Upper lobe of left lung (tissue), 6 donors: Measurements from ENCODE around the gene LSR. TPM values are rescaled to one million over a fixed set of nuclear protein-coding genes. Genes with fewer than 3 reads are reported as not detected.

Experiments
- ATAC-seq, 2 donors: fragments of 200-7000 bp; cut with Tn5 transposase; one replicate each; pipeline ENCODE4 v1.9.1; 2022; ENCODE audit warnings: mild to moderate bottlenecking in 2 of 2, moderate library complexity in 2 of 2; ENCODE audit not compliant: low FRiP score in 2 of 2
- DNase-seq, 2 donors: peaks; one replicate each; pipeline ENCODE4 v3.0.0-alpha.2; 2019 to 2020
- H3K27ac ChIP-seq, 4 donors: fragments of 200-600 bp; sonication (generic); one replicate each; pipeline ENCODE4 v1.5.1; 2016 to 2019
- H3K27me3 ChIP-seq, 4 donors: fragments of 200-600 bp; sonication (generic); one replicate each; pipeline ENCODE4 v1.5.1; 2017 to 2019
- H3K36me3 ChIP-seq, 4 donors: fragments of 200-600 bp; sonication (generic); one replicate each; pipeline ENCODE4 v1.5.1; 2016 to 2019
- H3K4me1 ChIP-seq, 4 donors: fragments of 200-600 bp; sonication (generic); one replicate each; pipeline ENCODE4 v1.5.1; 2018 to 2019
- H3K4me3 ChIP-seq, 4 donors: fragments of 200-600 bp; sonication (generic); one replicate each; pipeline ENCODE4 v1.5.1; 2017 to 2019; ENCODE audit warnings: mild to moderate bottlenecking in 2 of 4, moderate library complexity in 1 of 4
- H3K9me3 ChIP-seq, 4 donors: fragments of 200-600 bp; sonication (generic); one replicate each; pipeline ENCODE4 v1.5.1; 2018 to 2019
- EP300 ChIP-seq, 4 donors: sonication (generic); formaldehyde crosslinking; IDR thresholded peaks; one replicate each; pipeline ENCODE4 v1.5.1; 2017; ENCODE audit warnings: antibody characterized with exemption in 4 of 4, control low read depth in 2 of 4
- POLR2A ChIP-seq, 4 donors: fragments of 450-650 bp; IDR thresholded peaks; one replicate each; pipeline ENCODE4 v1.5.1; 2016 to 2017; ENCODE audit warnings: antibody characterized with exemption in 4 of 4, mild to moderate bottlenecking in 2 of 4
- POLR2AphosphoS5 ChIP-seq, 2 donors: sonication (generic); formaldehyde crosslinking; IDR thresholded peaks; one replicate each; pipeline ENCODE4 v1.5.1; 2017; ENCODE audit warnings: antibody characterized with exemption in 2 of 2
- WGBS, 2 donors: methylation state at CpG; one replicate each; pipeline ENCODE4 v1.1.5; 2017 to 2018; 5-methylcytosine and 5-hydroxymethylcytosine counted together
- total RNA-seq, 6 donors: library from RNA; depleted of rRNA in 4 of 6; stranded (reverse); fragments of >200 nt in 4 of 6; gene quantifications; one replicate each; pipeline versions ENCODE4 v1.1.0 to v1.2.1, GENCODE V29; 2016 to 2021
- TF ChIP-seq, protein P1 (sequence below), 6 experiments: fragments of 450-650 bp in 4 of 6; fragments of 200-600 bp in 2 of 6; sonication (generic) in 2 of 6; IDR thresholded peaks; one replicate each; pipeline ENCODE4 v1.5.1; 2016 to 2019; ENCODE audit warnings: antibody characterized with exemption in 6 of 6
- donor health status: DM: no; HTN: no; CAD: no; lungs with moderate emphysema.
- donor health status: DM: no; HTN: yes; CAD: no; lungs with severe emphysema.

The LSR gene
- total RNA-seq, 6 donors from 2014 or later, result 54.5 to 151 (median 76.5) TPM

GRCh38 chr19:35260694-35261304 is 12.0 kb downstream of the LSR start:
- Histone ChIP-seq H3K4me3 (no peak overlapping the region), H3K36me3 (peaks cover 3 to 19% (median 4%) of the 10 kb centered on the region in 4 donors), H3K27me3 (no peaks in the 10 kb centered on the region), H3K4me1 (peaks cover 10 to 15% (median 14%) of the 10 kb centered on the region in 4 donors), H3K9me3 (no peaks in the 10 kb centered on the region), H3K27ac (no peak overlapping the region)
- TF ChIP-seq POLR2A (IDR thresholded peaks at IDR 0.05) (no peak), EP300 (IDR thresholded peaks at IDR 0.05) (no peak), POLR2AphosphoS5 (IDR thresholded peaks at IDR 0.05) (no peak)
- TF ChIP-seq, protein P1, sequence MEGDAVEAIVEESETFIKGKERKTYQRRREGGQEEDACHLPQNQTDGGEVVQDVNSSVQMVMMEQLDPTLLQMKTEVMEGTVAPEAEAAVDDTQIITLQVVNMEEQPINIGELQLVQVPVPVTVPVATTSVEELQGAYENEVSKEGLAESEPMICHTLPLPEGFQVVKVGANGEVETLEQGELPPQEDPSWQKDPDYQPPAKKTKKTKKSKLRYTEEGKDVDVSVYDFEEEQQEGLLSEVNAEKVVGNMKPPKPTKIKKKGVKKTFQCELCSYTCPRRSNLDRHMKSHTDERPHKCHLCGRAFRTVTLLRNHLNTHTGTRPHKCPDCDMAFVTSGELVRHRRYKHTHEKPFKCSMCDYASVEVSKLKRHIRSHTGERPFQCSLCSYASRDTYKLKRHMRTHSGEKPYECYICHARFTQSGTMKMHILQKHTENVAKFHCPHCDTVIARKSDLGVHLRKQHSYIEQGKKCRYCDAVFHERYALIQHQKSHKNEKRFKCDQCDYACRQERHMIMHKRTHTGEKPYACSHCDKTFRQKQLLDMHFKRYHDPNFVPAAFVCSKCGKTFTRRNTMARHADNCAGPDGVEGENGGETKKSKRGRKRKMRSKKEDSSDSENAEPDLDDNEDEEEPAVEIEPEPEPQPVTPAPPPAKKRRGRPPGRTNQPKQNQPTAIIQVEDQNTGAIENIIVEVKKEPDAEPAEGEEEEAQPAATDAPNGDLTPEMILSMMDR (IDR thresholded peaks at IDR 0.05), result no peak
- WGBS, 2 donors, result 83 to 89% methylated on average over 10 of the region's 10 CpGs
- DNase-seq (no peak), ATAC-seq (no peak)

DNA sequence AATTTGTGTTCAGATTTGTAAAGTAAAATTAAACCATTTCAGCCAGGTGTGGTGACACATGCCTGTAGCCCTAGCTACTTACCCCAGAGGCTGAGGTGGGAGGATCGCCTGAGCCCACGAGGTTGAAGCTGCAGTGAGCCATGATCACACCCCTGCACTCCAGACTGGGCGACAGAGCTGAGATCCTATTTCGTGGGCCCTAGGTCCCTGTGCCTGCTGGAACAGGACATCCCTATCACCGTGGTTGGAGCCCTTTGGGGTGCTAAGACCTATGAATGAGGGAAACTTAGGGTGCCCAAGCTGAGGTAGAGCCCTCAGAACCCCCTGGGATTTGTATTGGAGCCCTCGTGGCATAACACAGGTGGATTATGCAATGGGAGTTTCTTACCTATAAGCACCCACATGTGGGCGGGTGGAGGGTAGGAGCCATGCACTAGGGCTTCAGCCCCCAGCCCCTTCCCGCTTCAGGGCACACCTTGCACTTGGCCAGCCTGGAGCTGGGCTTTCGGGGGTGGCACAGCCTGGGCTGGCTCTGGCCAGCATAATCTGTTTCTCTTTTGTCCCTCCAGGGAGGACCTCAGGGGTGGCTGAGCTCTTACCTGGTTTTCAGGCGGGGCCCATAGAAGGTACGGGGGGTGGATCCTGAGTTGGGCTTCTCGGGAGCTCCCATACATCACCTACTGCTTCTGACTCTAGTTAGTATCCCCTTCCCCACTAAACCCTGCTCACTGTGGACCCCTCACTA is 12.7 kb downstream of the LSR start:
- no peak overlapping the region for H3K4me3 ChIP-seq
- no peak for TF ChIP-seq POLR2A (IDR thresholded peaks at IDR 0.05)
- TF ChIP-seq EP300 (IDR thresholded peaks at IDR 0.05), result no peak
- TF ChIP-seq, protein P1 (IDR thresholded peaks at IDR 0.05), result no peak
- TF ChIP-seq POLR2AphosphoS5 (IDR thresholded peaks at IDR 0.05), result no peak
- no peaks in the 10 kb centered on the region for H3K9me3 ChIP-seq
- WGBS, 2 donors, result 70 to 79% methylated on average over 4 to 11 of the region's 12 CpGs
- H3K27ac ChIP-seq, result no peak overlapping the region
- H3K27me3 ChIP-seq, result no peaks in the 10 kb centered on the region
- peaks cover 3 to 19% (median 4%) of the 10 kb centered on the region in 4 donors for H3K36me3 ChIP-seq
- DNase-seq (peak in 1 of 2 donors; percentile 41), ATAC-seq (no peak)
- peaks cover 14 to 22% (median 20%) of the 10 kb centered on the region in 4 donors for H3K4me1 ChIP-seq

DNA sequence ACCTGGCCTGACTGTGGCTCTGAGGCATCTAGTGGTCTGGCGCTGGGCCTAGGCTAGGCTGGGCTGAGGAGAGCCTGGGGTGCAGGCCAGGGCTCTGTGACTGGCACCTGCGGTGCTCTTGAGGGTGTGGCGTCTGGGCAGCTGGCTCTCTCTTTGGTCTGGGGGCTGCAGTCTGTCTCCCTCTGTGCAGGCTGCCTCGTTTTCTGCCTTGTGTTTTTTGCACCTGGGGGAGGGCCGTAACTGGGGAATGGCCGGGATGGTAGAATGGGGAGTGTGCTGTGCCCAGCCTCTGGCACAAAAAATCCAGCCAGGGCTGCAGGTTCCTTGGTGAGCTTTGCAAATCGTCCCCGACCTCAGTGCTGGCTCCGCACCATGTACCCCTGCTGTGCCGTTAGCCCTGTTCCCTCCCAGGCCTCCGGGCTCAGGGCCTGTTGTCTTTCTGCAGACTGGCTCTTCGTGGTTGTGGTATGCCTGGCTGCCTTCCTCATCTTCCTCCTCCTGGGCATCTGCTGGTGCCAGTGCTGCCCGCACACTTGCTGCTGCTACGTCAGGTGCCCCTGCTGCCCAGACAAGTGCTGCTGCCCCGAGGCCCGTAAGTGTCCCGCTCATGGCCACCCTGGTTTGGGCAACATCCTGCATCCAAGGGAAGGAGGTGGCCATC is 13.4 kb downstream of the LSR start:
- Histone ChIP-seq H3K27me3 (no peaks in the 10 kb centered on the region), H3K4me1 (peaks cover 20 to 30% (median 27%) of the 10 kb centered on the region in 4 donors), H3K27ac (no peak overlapping the region), H3K9me3 (no peaks in the 10 kb centered on the region), H3K36me3 (peaks cover 3 to 19% (median 4%) of the 10 kb centered on the region in 4 donors), H3K4me3 (no peak overlapping the region)
- DNase-seq, result peak in 1 of 2 donors; percentile 60
- TF ChIP-seq POLR2A (IDR thresholded peaks at IDR 0.05), result peak in 1 of 4 donors; percentile 28
- TF ChIP-seq, protein P1 (IDR thresholded peaks at IDR 0.05), result no peak
- WGBS, 2 donors, result 74 to 85% methylated on average over 6 to 17 of the region's 17 CpGs
- ATAC-seq, result no peak

DNA sequence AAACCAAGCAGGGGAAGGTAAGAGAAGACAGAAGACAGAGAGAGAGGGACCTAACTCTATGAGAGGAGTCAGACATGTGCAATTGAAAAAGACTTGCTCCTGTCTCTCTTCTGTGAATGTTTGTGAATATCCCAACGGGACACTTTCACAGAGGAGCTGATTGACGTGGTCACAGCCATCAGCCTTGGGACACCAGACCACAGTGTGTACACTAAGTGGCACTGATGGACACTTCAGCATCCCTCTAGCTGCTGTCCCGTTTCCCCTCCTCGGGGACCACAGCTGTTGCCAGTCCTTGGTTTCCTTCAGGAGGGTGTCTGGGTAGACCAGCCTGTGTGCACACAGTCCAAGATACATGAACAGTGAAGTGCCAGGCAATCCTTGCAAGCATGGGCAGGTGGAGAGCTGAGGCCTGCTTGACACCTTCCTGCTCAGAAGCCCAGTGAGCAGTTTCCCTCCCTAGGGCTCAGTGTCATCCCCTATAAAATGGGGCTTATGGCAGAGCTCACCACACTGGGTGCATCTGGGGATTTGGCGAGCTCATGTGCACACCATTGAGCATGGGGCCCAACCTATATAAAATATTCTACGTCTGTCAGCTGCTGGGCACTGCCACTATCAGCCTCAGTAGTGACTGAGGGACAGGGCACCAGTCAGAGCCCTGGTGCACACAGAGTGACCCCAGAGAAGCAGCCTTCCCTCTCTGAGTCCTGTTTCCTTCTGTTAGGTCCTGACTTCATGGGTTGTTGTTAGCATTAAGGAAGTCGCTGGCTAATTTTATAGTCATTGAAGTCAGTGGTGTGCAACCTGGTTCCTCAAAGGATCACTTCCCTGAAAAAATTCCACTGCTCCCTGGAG is 15.7 kb downstream of the LSR start:
- no peak for ATAC-seq
- Histone ChIP-seq H3K27ac (peak overlapping the region in 1 of 4 donors; percentile 58), H3K4me3 (no peak overlapping the region), H3K36me3 (peaks cover 0 to 16% (median 4%) of the 10 kb centered on the region in 4 donors), H3K9me3 (no peaks in the 10 kb centered on the region), H3K27me3 (no peaks in the 10 kb centered on the region), H3K4me1 (peaks cover 20 to 33% (median 28%) of the 10 kb centered on the region in 4 donors)
- 68% methylated on average over 5 to 7 of the region's 7 CpGs for WGBS, 2 donors
- peak in 1 of 2 donors; percentile 18 for DNase-seq
- TF ChIP-seq, protein P1 (IDR thresholded peaks at IDR 0.05), result no peak
- TF ChIP-seq POLR2AphosphoS5 (IDR thresholded peaks at IDR 0.05) (no peak), POLR2A (IDR thresholded peaks at IDR 0.05) (no peak), EP300 (IDR thresholded peaks at IDR 0.05) (no peak)
